Measurements from ENCODE around the gene DYRK1A.

Gene DYRK1A

GRCh38 chr21:37365517-37366481, 774 bp upstream of the DYRK1A start:
- peak; percentile 29 to 42 for DNase-seq (ENCODE audit: low read depth in 1 of 2, low spot score in 1 of 2)

- no peak for DNase-seq (ENCODE audit: low read depth in 1 of 2, low spot score in 1 of 2)
These were observed 746 bp downstream of the DYRK1A start for GRCh38 chr21:37367336-37367702.

GRCh38 chr21:37367703-37368540, 1.3 kb downstream of the DYRK1A start:
- DNase-seq (ENCODE audit: low read depth in 1 of 2, low spot score in 1 of 2) = peak; percentile 11 to 39

GRCh38 chr21:37368541-37369279, 2.1 kb downstream of the DYRK1A start:
- DNase-seq (ENCODE audit: low read depth in 1 of 2, low spot score in 1 of 2) = no peak

GRCh38 chr21:37369307-37369854, 2.8 kb downstream of the DYRK1A start:
- DNase-seq (ENCODE audit: low read depth in 1 of 2, low spot score in 1 of 2) = no peak

- no peak for DNase-seq (ENCODE audit: low read depth in 1 of 2, low spot score in 1 of 2)
These were observed 3.8 kb downstream of the DYRK1A start for GRCh38 chr21:37370152-37371040.

GRCh38 chr21:37371041-37371397, 4.4 kb downstream of the DYRK1A start:
- DNase-seq (ENCODE audit: low read depth in 1 of 2, low spot score in 1 of 2) = no peak

GRCh38 chr21:37372127-37372731, 5.7 kb downstream of the DYRK1A start:
- no peak for DNase-seq (ENCODE audit: low read depth in 1 of 2, low spot score in 1 of 2)

GRCh38 chr21:37372951-37373350, 6.4 kb downstream of the DYRK1A start:
- DNase-seq (ENCODE audit: low read depth in 1 of 2, low spot score in 1 of 2) = no peak

- no peak for DNase-seq (ENCODE audit: low read depth in 1 of 2, low spot score in 1 of 2)
These were observed 7.0 kb downstream of the DYRK1A start for GRCh38 chr21:37373539-37373938.

- DNase-seq (ENCODE audit: low read depth in 1 of 2, low spot score in 1 of 2) = no peak
These were observed 7.5 kb downstream of the DYRK1A start for GRCh38 chr21:37374027-37374426.

GRCh38 chr21:37375866-37376574, 9.4 kb downstream of the DYRK1A start:
- DNase-seq (ENCODE audit: low read depth in 1 of 2, low spot score in 1 of 2) = no peak

GRCh38 chr21:37378700-37379139, 12.1 kb downstream of the DYRK1A start:
- no peak for DNase-seq (ENCODE audit: low read depth in 1 of 2, low spot score in 1 of 2)

- DNase-seq (ENCODE audit: low read depth in 1 of 2, low spot score in 1 of 2) = no peak
These were observed 14.1 kb downstream of the DYRK1A start for GRCh38 chr21:37380349-37381323.

GRCh38 chr21:37381883-37382585, 15.5 kb downstream of the DYRK1A start:
- DNase-seq (ENCODE audit: low read depth in 1 of 2, low spot score in 1 of 2) = no peak

GRCh38 chr21:37383086-37383485, 16.5 kb downstream of the DYRK1A start:
- DNase-seq (ENCODE audit: low read depth in 1 of 2, low spot score in 1 of 2) = no peak

GRCh38 chr21:37383784-37384311, 17.3 kb downstream of the DYRK1A start:
- no peak for DNase-seq (ENCODE audit: low read depth in 1 of 2, low spot score in 1 of 2)

Measured in activated CD4-positive, alpha-beta T cell treated with anti-CD3 and anti-CD28 coated beads, Interleukin-2, amount 50 U/mL, for 24 hours (primary cell).